Stimulated activated CD8-positive, alpha-beta memory T cell treated with anti-CD3 and anti-CD28 coated beads, Interleukin-15, amount 100 ng/mL, for 4 hours (primary cell): Measurements from ENCODE around the gene F13A1.
"Not testable (repeated sequence)": the region's sequence is repeated elsewhere in the genome, so short reads cannot be mapped to it uniquely, and the experiment has no call there.

Experiments
- DNase-seq, 2 donors: peaks; one replicate each; pipeline ENCODE4 v3.0.0-alpha.2; 2020; ENCODE audit warnings: low read depth in 2 of 2

F13A1 gene

DNA sequence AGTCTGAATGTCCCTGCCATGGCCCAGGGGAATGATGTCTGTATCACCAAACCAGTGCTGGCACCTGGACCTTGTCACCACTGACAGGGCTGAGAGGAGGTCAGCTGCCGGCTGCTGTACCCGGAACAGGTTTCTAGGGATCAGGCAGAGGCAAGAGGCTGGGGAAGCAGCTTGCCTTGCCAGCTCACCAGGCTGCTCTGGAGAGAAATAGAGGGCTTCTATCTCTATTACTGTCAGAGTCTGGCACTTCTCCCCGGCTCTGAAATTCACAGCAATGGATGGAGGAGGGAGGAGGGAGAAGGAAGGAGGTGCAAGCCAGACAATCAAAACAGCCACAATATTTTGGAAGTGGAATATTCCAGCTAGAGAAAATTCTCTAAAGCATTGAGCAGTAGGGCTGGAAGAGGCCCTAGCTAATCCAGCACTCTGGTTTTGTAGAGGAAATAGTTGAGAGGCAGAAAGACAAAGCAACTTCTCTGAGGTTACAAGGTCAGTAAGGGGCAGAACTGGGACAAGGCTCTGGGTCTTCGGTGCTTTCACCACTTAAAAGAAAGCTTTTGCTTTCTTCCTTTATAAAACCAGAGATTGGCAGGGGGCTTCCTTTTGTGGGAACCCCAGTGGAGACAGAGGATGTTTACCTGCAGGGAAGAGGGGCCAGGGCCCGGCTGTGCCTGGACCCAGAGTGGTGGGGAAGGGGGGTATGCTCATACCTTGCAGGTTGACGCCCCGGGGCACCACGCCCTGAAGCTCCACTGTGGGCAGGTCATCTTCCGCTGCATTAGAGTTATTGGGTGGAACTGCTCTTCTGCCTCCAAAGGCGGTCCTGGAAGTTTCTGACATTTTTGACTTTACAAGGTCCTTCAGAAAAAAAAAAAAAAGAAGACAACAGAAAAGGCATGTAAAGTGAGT lies 2.4 kb downstream of the F13A1 start:
- DNase-seq = no peak

DNA sequence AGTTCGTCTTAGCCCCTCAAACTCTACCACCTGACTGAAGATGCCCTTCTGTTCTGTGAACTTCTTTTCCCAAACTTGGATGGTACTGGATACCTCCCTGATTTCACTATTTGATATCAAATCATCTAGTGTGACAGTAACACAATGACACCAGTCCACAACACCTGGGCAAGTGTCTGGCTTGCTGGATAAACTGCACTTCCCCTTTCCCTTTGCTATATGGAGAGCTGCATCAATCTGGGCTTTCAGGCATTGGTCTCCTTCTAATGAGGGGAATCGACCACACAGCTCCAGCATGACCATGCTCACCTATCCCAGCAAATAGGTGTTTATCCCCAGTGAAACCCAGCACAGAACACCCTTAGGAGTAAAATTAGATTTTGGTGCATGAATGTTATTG lies 3.1 kb downstream of the F13A1 start:
- no peak for DNase-seq

DNA sequence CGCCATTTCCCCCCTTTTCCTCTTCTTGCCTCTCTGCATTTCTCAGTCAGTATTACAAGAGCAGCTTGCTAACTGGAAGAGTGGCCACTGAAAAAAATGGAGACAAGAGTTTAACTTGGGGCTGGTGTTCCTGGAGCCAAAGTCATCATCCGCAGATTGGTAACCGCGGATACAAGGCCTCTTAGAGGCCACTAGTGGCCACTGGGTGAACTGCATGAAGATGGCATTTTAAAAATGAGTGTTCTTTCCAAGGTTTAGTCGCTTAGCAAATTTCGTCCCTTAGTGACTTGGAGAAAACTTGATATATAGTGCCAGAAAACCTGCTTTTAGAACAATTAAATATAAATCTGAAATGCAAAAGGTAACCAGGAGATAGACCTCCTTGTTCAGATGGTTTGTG lies 4.8 kb downstream of the F13A1 start:
- no peak for DNase-seq

DNA sequence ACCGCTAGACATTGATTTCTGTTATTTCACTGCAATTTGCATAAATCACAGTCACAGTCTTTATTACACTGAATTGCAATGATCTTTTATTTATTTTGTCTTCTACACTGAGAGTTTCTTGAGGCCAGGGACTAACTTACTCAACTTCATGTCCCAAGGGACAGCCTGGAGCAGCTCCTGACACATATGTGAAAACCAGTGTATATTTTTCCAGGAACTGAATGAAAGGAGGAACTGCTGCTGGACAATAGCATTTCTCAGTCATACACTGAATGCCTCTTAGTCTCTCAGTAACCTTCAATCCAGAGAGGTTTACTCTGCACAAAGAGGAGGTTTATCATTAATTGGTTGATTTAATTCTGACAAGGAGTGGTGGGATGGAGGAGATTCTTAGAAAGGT lies 5.9 kb downstream of the F13A1 start:
- no peak for DNase-seq

DNA sequence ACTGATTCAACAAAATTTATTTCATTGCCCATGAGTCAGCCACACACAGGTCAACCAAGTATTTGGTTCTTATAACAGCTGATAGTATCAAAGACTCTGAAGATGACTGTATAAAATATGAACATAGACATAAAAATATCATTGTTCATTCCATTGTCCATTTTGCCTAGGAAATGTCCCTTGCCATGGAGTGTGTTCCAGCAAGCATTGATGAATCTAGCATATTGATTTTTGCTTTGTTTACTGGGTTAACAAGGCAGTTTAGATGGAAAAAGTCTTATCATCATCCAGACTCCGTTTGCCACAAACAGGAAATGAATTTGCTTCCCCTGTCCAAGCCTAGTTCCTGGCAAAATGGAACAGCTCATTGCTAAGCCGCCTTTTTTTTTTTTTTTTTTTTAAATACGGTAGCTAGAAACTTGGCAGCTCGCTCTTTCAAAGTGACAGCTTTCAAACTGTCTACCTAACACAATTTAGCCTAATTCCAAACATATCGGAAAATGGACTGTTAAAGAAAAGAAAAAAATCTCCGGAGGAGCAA lies 7.5 kb downstream of the F13A1 start:
- DNase-seq = no peak

DNA sequence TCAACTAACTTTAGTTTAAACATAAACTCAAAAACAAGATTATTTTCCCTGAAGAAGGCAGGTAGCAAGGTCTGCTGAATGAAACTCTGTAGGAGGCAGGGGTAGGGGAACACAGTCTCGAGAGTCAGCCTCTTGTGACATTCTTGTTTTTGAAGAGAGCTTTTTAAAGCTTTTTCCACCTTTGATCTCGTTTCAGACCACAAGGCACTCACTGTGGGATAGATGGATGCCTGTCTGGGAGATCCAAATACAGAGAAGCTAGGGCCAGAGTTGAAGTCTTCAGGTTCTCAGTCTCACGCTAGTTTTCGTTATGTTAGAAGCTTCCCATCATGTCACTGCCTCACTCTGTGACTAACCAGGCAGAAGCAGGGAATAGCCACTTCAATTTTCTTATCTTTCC lies 14.9 kb downstream of the F13A1 start:
- DNase-seq = no peak

DNA sequence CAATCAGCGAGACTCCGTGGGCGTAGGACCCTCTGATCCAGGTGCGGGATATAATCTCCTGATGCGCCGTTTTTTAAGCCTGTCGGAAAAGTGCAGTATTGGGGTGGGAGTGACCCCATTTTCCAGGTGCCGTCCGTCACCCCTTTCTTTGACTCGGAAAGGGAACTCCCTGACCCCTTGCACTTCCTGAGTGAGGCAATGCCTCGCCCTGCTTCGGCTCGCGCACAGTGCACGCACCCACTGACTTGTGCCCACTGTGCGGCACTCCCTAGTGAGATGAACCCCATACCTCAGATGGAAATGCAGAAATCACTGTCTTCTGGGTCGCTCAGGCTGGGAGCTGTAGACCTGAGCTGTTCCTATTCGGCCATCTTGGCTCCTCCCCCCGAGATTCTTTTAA lies 20.1 kb downstream of the F13A1 start:
- not testable (repeated sequence) for DNase-seq

DNA sequence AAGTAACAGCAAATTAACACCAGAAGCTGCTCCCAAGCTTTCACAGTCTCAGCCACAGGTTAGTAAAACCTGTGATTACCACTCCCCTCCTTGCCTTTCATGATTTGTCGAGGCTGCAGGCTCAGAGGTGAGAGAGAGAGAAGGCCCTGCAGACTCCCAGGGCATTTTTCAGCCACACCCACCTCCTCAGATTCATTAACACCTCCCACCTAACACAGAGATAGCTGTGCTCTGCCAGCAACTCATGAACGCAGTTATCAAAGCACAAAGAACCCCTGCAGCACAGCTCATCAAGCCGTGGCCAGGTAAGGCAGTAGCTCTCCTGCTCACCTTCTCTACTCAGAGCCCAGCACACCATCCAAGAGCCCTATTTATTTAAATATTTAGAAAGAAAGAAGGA lies 27.1 kb downstream of the F13A1 start:
- no peak for DNase-seq

DNA sequence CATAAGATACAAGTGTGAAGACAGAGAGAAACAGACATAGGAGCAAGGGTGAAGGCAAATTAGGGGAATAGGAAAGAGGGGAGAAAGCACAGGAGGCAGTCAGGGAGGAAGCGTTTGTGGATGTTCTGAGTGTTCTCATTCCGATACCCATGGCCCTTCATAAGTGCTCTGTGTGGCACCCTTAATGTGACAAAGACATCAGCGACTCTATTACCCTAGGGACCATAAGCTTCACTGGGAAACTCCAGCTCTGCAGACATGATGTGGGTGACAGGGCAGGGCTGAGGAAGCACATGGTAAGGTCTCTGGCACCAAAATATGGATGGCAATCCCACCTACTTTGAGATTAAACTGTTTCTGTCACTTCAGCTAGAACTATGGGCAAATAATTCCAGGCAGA lies 33.0 kb downstream of the F13A1 start:
- no peak for DNase-seq

DNA sequence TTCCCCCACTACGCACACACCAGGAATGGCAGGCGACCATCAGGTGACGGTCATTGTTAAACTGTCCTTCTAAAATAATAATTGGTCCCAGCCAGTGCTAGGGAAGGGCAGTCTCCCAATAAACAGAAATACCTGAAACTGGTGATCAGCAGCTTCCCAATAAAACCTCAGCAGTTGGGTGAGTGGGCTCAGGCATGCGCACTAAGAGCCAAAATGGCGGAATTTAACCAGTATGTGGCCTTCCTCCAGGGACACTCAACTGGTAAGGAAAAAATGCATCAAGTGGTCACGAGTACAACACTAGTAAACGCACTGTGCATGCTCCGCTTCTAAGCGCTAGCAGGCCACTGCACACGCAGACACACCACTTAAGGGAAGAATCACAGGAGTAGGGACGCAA lies 34.8 kb downstream of the F13A1 start:
- no peak for DNase-seq

DNA sequence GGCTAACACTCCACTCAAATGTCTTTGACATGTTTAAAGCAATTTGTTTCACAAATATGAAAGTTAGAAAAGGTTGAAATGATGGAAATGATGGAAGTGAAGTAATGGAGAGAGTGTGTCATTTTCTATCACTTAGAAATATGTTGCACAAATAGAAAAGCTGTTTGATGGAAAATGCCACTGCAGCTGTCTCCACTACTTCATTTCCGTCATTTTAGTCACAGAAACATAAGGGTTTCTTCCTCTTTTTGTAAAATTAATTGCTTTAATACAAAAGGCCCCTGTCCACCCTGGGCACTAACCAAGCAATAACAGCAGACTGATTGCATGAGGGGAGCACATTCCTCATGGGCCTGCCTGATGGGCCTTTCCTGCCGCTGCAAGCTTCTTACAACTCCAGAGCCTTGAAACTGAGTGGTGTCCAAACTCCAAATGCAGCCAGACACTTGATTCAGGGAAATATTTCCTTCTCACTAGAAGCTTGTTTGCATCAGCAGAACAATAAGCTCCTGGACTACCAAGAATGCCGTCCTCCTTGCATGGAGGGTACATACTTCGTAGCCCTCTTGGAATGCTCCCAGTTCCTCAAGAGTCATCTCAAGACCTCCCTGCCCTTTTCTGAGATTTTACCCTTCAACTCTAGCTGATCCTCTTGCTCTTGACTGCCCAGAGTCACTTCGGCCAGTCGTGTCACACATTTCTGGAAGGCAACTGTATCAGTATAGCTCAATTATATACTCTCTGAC lies 36.1 kb downstream of the F13A1 start:
- DNase-seq = no peak

DNA sequence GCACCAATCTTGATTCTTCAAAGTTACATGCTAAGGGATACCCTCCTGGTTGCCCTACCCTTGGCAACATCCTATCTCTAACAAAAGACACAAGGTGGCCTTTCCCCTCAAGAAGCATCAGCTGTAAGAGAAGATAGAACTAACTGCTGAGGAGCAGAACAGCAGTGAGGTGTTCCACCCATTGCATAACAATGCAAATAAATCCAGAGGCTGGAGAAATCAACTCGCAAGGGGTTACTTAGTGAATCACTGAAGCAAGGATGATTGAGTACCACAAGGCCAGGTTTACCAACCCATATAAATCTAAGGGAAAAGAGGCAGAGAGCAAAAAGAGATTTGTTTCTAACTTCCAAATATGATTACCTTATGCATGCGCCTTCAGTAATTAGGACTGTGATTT lies 36.7 kb downstream of the F13A1 start:
- no peak for DNase-seq

DNA sequence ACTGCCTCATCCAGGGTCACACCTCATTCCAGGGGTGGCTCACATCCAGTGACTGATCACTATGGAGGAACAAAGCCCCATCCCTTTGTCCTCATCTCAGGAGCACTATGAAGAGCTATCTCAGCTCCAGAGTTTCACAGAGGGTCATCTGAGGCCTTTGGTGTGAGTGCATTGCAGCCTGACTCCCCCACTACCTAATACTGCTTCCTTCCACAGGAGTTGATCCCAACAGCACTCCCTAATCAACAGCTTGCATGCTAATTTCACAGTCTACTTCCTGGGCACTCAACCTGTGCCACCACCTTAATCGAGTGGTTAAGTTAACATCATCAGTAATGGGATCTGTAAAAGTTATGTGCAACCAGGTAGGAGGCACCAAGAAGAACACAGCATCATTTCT lies 37.7 kb downstream of the F13A1 start:
- DNase-seq = no peak

DNA sequence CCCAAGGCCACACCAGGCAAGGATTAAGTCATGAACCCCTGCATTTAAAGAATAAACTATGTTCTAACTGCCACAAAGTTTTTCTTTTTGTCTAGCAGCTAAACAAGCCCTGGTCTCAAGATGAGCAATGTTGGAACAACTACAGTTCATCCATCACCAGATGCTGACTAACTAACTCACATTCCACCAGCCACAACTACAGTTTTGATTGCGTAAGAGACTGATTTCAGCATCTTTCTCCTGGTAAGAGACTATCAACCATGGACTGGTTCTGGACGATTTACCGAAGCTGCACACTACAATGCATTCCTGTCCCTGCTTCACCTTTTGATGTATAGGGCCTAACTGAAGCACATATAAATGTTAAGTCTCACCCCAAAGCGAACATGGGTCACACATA lies 43.0 kb downstream of the F13A1 start:
- no peak for DNase-seq

DNA sequence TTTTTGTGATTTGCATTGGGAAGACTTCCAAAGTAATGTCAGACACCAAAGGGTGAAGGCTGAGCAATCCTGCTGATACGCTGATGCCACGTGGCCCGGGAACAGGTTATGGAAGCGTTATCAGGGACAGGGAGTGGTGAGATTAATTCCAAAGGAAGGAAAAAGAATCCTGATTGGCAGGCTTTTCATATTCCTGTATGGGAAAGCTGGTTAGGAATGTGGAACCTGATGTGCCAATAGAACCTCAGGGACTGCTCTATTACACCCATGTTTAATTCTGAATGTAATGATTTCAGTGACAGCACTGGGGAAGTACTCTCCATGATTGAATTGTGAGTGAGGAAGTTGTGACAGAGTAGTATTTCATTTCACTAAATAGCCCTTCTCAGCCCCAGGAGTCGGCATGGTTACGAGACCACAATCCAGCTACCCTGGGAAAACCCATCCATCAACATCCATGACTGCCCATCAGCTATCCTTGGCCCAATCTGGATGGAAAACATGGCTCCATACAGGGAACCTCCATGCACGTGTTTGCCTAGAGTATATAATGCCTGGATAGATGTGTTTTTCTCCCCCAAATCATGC lies 49.4 kb downstream of the F13A1 start:
- DNase-seq = no peak

DNA sequence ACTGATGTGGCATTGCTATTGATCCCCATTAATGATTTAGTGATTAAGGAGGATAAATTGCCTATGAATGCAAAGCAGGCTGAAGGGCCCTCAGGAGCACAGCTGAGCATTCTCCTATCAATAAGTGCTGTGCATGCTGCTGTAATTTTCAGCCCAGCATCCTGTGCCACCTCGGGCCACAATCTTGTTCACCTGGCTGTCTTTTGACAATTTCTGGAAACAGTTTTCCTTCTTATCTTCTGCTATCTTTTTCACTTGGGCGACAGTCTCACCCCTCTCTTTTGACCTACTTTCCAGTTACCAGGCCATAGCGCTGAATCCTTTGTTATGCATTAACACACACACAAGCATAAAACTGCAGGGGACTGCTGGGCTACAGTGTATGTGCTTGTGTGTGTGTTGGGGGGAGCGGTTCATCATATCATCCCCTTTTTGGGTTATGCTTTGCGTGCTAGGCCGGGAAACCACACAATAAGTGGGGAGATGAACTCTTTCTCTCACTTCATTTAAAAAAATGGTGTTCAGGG lies 60.2 kb downstream of the F13A1 start:
- DNase-seq = no peak

DNA sequence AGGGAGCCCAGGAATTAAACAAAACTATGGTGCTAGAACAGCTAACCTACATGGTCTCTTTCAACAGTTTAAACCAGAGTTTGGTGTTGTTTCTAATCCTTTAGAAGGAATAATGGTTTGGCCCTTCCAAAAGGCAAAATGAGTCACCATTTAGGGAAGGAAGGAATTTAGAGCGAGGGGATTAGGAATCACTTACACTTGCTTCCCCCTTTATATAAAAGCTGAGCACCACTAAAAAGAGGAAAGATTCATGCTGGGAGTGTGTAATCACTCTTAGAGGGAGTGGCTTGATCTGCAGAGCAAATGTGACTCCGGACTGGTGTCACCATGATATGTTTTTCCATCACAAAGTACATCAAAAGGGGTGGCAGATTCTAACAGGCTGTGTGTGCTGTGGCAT lies 63.6 kb downstream of the F13A1 start:
- no peak for DNase-seq

DNA sequence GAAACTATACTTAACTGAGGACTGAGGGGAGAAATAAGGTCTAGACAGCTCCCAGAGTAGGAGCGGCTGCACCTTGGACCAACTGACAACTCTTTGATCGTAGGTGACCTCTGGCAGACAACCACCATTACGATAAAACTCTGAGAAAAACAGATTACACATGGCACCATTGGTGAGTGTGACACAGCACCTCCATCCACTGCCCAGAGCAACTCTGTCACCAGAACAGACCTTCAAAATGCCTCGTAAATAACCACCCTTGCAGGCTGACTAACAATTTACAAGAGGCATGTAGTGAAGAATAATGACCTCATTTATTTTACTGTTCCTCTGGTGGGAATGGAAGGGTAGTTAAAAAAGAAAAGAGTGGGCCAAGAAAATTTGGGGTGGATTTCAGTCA lies 64.2 kb downstream of the F13A1 start:
- no peak for DNase-seq

DNA sequence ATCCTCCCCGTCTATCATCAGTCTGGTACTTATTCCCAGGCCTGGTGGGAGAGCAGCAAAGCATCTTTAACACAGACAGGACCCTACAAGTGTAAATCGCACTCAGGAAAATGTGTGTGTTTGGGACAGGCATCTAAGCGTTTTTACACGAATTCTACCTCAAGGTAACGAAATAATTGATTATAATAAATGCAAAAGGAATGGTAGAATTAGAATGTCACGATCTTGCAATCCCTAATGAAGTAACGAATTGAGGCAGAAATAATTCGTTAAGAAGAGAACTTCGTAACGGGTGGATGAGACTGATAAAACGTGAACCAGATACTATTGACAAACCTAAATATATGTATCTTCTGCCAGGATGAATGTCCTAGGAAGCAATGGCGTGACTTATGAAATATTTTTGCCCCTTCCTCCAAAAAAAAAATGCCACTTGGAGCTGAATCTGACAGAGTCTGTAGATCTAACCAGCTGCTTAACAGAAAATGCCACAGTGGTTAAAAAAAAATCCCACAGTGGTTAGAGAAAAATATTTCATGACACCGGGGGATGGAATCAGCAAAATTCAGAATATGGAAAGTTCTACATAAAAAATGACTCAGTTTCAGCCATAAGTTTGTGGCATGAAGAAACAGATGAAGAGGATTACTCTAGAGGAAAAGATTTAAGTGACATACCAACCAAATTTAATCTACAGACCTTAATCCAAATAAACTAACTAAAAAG lies 68.7 kb downstream of the F13A1 start:
- no peak for DNase-seq

DNA sequence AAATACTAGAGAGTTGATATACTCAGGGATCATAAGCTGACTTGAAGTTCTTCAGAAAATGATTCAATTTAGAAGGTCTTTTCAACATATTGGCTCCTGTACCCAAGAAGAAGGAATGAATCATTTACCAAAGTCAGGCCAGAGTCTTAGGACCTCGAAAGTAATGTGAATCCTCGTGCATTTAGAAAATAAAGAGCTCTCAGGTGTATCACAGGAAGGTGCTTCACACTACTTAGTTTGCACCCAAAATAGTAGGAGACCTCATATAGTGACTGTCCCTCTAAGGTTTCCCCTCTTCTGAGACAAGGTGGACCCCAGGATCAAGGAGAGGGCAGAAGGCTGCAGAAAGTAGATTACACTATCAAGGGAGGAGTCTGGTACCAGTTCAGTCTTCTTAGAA lies 71.8 kb downstream of the F13A1 start:
- no peak for DNase-seq

DNA sequence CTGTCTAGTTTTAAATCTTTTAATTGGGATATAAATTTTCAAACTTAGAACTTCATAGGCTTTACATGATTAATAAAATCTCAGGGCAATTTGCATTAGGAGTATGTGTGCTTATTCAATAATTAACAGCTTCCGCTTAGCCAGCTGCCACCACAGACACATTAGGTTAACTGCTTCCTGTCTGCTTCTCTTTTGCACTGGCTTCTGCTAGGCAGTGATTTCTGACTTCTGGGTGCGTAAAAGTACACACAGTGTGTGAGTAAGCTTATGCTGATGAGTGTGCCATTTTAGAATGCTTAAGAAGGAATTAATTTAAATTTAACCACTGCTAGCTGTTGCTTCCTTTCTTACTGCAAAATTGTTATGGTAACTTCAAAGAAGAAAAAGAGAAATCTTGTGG lies 73.9 kb downstream of the F13A1 start:
- no peak for DNase-seq

DNA sequence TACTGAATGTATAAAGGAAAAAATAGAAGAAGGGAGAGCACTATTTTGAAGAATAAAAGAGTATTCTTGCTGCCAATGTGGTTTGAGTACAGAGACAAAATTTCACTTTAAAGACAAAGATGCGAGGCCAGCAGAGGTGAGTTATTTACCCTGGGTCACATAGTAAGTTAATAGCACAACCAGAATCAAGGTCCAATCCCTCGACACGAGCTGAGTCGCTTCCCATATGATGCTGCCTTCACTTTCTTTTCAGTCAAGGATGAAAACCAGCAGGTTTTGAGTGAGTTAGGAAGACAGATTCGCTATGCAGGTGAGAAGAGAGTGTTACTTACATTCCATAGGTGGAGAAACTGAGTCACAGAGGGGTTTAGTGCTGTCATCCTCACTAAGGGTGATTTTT lies 75.8 kb downstream of the F13A1 start:
- no peak for DNase-seq
